GM06990 (cell line): Measurements from ENCODE around the gene LSS.

Experiments used
- DNase-seq: peaks from one replicate; pipeline ENCODE4 v3.0.0-alpha.2; 2011; ENCODE audit not compliant: insufficient read length; ENCODE audit errors: extremely low read depth
- H3K27me3 ChIP-seq: replicated peaks from 2 replicates; pipeline ENCODE4 v1.6.0; 2011; ENCODE audit warnings: low read length; ENCODE audit not compliant: control insufficient read depth, insufficient read depth
- H3K36me3 ChIP-seq: 2 replicates; pipeline ENCODE4 v1.5.1; 2011; ENCODE audit warnings: low read length; ENCODE audit not compliant: control insufficient read depth, insufficient read depth
- H3K4me3 ChIP-seq: replicated peaks from 2 replicates; pipeline ENCODE4 v1.5.1; 2011; ENCODE audit warnings: low read depth, mild to moderate bottlenecking, control low read depth, low read length
- CTCF ChIP-seq: IDR thresholded peaks from 2 replicates; pipeline ENCODE4 v1.5.1; 2011; ENCODE audit warnings: low read length, control low read depth, mild to moderate bottlenecking, inconsistent platforms; ENCODE audit not compliant: insufficient read depth, poor library complexity, severe bottlenecking

The LSS gene

GRCh38 chr21:46220847-46221246 is 7.7 kb downstream of the LSS start:
- H3K4me3 ChIP-seq = no peak overlapping the region
- no peak for TF ChIP-seq CTCF
- peaks cover 16% of the 10 kb centered on the region for H3K36me3 ChIP-seq
- H3K27me3 ChIP-seq = no peaks in the 10 kb centered on the region
- DNase-seq = no peak

- Histone ChIP-seq H3K36me3 (peaks cover 16% of the 10 kb centered on the region), H3K4me3 (no peak overlapping the region), H3K27me3 (no peaks in the 10 kb centered on the region)
- no peak for DNase-seq
- no peak for TF ChIP-seq CTCF
These were observed 8.2 kb downstream of the LSS start for GRCh38 chr21:46220275-46220810.

GRCh38 chr21:46219591-46220239 is 8.9 kb downstream of the LSS start:
- DNase-seq = no peak
- no peaks in the 10 kb centered on the region for H3K27me3 ChIP-seq
- no peak overlapping the region for H3K4me3 ChIP-seq
- H3K36me3 ChIP-seq = peaks cover 19% of the 10 kb centered on the region
- TF ChIP-seq CTCF = no peak

GRCh38 chr21:46218906-46219590 is 9.5 kb downstream of the LSS start:
- no peak for TF ChIP-seq CTCF
- Histone ChIP-seq H3K36me3 (peaks cover 19% of the 10 kb centered on the region), H3K4me3 (no peak overlapping the region), H3K27me3 (no peaks in the 10 kb centered on the region)
- no peak for DNase-seq

- Histone ChIP-seq H3K36me3 (peaks cover 17% of the 10 kb centered on the region), H3K4me3 (no peak overlapping the region), H3K27me3 (no peaks in the 10 kb centered on the region)
- no peak for TF ChIP-seq CTCF
- no peak for DNase-seq
These were observed 10.9 kb downstream of the LSS start for GRCh38 chr21:46217511-46218196.
